Parathyroid adenoma (tissue), 2 donors: ENCODE results near the gene FRK.

Experiments used
- H2AFZ ChIP-seq: fragments of 300-600 bp; sonication (generic); one replicate; pipeline ENCODE4 v1.7.0; 2017; ENCODE audit warnings: antibody characterized with exemption, mild to moderate bottlenecking
- H3K27ac ChIP-seq: fragments of 300-600 bp; sonication (generic); one replicate; pipeline ENCODE4 v1.7.0; 2017
- H3K27me3 ChIP-seq: fragments of 300-600 bp; sonication (generic); one replicate; pipeline ENCODE4 v1.7.0; 2017; ENCODE audit warnings: low read length; ENCODE audit not compliant: control insufficient read depth, insufficient read depth
- H3K36me3 ChIP-seq: fragments of 300-600 bp; sonication (generic); one replicate; pipeline ENCODE4 v1.7.0; 2017; ENCODE audit warnings: low read length; ENCODE audit not compliant: control insufficient read depth, insufficient read depth
- H3K4me1 ChIP-seq: fragments of 300-600 bp; sonication (generic); one replicate; pipeline ENCODE4 v1.7.0; 2017; ENCODE audit warnings: control low read depth
- H3K4me2 ChIP-seq: fragments of 300-600 bp; sonication (generic); one replicate; pipeline ENCODE4 v1.7.0; 2017; ENCODE audit warnings: low read length
- H3K4me3 ChIP-seq: fragments of 300-600 bp; sonication (generic); one replicate; pipeline ENCODE4 v1.7.0; 2017; ENCODE audit warnings: low read depth, low read length
- H3K79me2 ChIP-seq: fragments of 300-600 bp; sonication (generic); one replicate; pipeline ENCODE4 v1.7.0; 2017; ENCODE audit warnings: control low read depth
- H3K9ac ChIP-seq: fragments of 300-600 bp; sonication (generic); one replicate; pipeline ENCODE4 v1.7.0; 2017; ENCODE audit warnings: mild to moderate bottlenecking
- H3K9me3 ChIP-seq: fragments of 300-600 bp; sonication (generic); one replicate; pipeline ENCODE4 v1.7.0; 2017; ENCODE audit warnings: low read length; ENCODE audit not compliant: control insufficient read depth
- TF ChIP-seq, protein P1 (sequence below): fragments of 300-600 bp; sonication (generic); IDR thresholded peaks from one replicate; pipeline ENCODE4 v1.7.0; 2017; ENCODE audit warnings: antibody characterized with exemption, mild to moderate bottlenecking
- donor health status: primary hyperparathyroidism.

The FRK gene, protein sequence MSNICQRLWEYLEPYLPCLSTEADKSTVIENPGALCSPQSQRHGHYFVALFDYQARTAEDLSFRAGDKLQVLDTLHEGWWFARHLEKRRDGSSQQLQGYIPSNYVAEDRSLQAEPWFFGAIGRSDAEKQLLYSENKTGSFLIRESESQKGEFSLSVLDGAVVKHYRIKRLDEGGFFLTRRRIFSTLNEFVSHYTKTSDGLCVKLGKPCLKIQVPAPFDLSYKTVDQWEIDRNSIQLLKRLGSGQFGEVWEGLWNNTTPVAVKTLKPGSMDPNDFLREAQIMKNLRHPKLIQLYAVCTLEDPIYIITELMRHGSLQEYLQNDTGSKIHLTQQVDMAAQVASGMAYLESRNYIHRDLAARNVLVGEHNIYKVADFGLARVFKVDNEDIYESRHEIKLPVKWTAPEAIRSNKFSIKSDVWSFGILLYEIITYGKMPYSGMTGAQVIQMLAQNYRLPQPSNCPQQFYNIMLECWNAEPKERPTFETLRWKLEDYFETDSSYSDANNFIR

DNA sequence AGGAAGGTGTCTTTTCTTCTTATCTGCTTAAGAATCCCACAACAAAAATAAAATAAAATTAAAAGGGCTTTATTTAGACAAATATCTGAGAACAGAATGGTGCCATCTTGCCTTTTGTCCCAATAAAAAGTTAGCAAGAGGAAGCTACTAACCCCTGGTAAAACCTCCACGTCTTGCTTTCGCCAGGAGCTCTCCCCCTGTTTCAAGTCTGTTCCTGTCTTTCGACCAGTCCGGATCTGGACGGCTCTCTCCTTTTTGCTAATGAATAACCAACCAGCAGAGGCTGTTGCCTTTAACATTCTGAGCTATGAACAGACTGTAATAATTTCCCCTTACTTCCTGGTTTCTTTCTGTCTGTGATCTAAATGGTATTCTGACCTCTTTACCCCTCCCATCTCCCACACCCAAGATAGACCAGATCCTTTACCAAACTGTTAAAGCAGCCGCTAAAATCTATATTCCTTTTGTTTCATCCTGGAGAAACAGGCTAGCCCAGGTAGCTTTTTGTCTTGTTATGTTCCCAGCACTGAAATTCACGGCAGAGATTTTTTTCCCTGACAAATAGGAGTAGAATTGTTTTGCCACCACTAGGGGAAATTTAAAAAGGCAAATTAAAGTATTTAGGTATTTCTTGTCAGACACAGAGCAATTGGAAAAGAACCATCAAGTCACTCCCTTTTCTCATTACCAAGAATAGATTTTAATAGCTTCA is at the start of gene FRK:
TSS of gene FRK (minus strand) at position 320 of the 712 bp plus-strand sequence. CDS start 580 bp downstream, outside the sequence.
- H3K9me3 ChIP-seq: no peaks in the 10 kb centered on the region
- peak within 1 kb of the TSS; percentile 71 for H3K27ac ChIP-seq
- no peaks in the 10 kb centered on the region for H3K4me1 ChIP-seq
- H3K4me3 ChIP-seq: no peak within 1 kb of the TSS
- H3K27me3 ChIP-seq: no peaks in the 10 kb centered on the region
- H3K9ac ChIP-seq: no peak within 1 kb of the TSS
- H3K4me2 ChIP-seq: no peak within 1 kb of the TSS
- H3K79me2 ChIP-seq: no peaks in the 10 kb centered on the region
- TF ChIP-seq, protein P1, sequence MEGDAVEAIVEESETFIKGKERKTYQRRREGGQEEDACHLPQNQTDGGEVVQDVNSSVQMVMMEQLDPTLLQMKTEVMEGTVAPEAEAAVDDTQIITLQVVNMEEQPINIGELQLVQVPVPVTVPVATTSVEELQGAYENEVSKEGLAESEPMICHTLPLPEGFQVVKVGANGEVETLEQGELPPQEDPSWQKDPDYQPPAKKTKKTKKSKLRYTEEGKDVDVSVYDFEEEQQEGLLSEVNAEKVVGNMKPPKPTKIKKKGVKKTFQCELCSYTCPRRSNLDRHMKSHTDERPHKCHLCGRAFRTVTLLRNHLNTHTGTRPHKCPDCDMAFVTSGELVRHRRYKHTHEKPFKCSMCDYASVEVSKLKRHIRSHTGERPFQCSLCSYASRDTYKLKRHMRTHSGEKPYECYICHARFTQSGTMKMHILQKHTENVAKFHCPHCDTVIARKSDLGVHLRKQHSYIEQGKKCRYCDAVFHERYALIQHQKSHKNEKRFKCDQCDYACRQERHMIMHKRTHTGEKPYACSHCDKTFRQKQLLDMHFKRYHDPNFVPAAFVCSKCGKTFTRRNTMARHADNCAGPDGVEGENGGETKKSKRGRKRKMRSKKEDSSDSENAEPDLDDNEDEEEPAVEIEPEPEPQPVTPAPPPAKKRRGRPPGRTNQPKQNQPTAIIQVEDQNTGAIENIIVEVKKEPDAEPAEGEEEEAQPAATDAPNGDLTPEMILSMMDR: peak; percentile 34
- H2AFZ ChIP-seq: peak within 1 kb of the TSS; percentile 87
- H3K36me3 ChIP-seq: no peaks in the 10 kb centered on the region

DNA sequence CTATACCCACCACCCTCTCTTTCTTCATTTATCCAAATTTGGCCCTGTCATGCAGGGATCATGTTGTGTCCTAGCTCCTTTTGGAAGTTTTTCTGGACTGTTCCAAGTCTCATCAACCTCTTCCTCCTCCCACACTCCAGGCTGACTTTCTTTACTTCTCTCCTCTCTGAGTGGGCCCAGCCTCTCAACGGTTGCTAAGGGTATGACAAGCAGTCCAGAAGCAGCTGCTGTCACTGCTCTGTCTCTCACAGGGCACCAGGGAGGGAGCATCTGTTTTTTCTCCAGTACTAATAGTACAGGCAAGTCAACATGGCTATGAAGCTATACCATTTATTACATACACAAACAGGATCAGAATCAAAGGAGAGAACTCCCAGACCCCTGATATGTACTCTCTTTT is 48.1 kb upstream of the FRK start:
- Histone ChIP-seq H3K27ac (no peak overlapping the region), H3K4me2 (no peak overlapping the region), H3K27me3 (no peaks in the 10 kb centered on the region), H3K9me3 (no peaks in the 10 kb centered on the region), H3K4me3 (no peak overlapping the region), H3K4me1 (no peaks in the 10 kb centered on the region), H2AFZ (no peak overlapping the region), H3K79me2 (peaks cover 19% of the 10 kb centered on the region), H3K9ac (no peak overlapping the region), H3K36me3 (no peaks in the 10 kb centered on the region)
- TF ChIP-seq, protein P1: no peak

DNA sequence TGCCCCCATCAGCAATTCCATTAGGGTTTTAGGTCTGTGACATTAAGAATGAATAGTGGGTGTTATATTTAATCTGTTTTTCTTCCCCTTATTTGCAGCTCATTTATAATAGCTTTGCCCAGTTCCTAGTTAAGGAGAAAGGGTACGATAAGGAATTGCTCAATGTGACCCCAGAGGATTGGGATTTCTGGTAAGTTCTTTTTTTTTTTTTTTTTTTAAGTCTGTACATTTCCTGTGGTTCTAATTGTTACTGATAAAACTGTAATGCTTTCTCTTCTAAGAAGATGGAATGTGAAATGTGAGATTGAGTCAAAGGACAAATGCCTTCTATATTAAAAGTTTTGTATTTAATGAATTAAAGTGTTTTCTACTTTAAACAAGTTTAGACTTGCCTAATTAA is 45.5 kb upstream of the FRK start:
- Histone ChIP-seq H3K9me3 (no peaks in the 10 kb centered on the region), H3K79me2 (peaks cover 31% of the 10 kb centered on the region), H3K27ac (no peak overlapping the region), H3K4me3 (no peak overlapping the region), H3K4me1 (peaks cover 6% of the 10 kb centered on the region), H3K9ac (no peak overlapping the region), H3K4me2 (no peak overlapping the region), H3K27me3 (no peaks in the 10 kb centered on the region), H2AFZ (no peak overlapping the region), H3K36me3 (no peaks in the 10 kb centered on the region)
- TF ChIP-seq, protein P1: no peak

DNA sequence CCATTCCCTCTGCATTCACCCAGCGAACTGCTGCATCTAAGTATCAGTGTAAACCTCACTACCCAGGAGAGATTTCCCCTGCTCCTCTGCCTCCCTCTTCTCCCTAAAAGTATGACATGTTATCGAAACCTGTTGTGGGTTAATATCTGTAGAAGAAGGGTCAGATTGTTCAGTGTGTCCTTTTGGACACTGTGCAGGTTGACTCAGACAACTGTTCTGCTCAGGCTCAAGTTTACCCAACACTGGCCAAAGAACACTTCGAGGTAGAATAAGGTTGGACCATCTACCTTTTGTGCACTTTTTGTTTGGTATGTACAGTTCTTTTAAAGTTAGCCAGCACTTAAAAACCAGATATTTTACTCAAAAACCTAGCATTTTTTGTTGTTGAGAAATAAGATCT is 44.6 kb upstream of the FRK start:
- H3K9ac ChIP-seq: no peak overlapping the region
- H3K36me3 ChIP-seq: no peaks in the 10 kb centered on the region
- no peak overlapping the region for H3K4me3 ChIP-seq
- no peak overlapping the region for H3K27ac ChIP-seq
- TF ChIP-seq, protein P1: no peak
- no peaks in the 10 kb centered on the region for H3K27me3 ChIP-seq
- no peaks in the 10 kb centered on the region for H3K9me3 ChIP-seq
- no peak overlapping the region for H3K4me2 ChIP-seq
- H3K4me1 ChIP-seq: peaks cover 6% of the 10 kb centered on the region
- no peak overlapping the region for H2AFZ ChIP-seq
- H3K79me2 ChIP-seq: peaks cover 27% of the 10 kb centered on the region
